Endothelial cell of umbilical vein (primary cell): ENCODE measurements around the gene ABHD14A. TPM values are rescaled to one million over a fixed set of nuclear protein-coding genes. Genes with fewer than 3 reads are reported as not detected.

Experiments
- BruUV-seq: library from RNA; stranded (reverse); fragments of 400-500 nt; replicated peaks from 2 replicates; lab custom pipeline; 2021; lab: Mats Ljungman, UMichigan
- CTCF ChIA-PET: fragments of 300-600, 350-600 bp; sonication (Branson Sonifier 250); formaldehyde crosslinking; loops from one replicate; lab custom pipeline; 2021; ENCODE audit warnings: antibody characterized with exemption, inconsistent platforms; lab: Charles Lee
- POLR2A ChIA-PET: fragments of 300-600, 350-600 bp; sonication (Branson Sonifier 250); formaldehyde crosslinking; loops from one replicate; lab custom pipeline; 2021; ENCODE audit warnings: antibody characterized with exemption, inconsistent platforms; lab: Charles Lee
- DNase-seq: peaks from one replicate; pipeline ENCODE4 v3.0.0-alpha.2; 2011; ENCODE audit warnings: low read depth, low spot score
- FAIRE-seq: peaks from 2 replicates; lab custom pipeline; 2011; peaks lifted over from hg19 to GRCh38; lab: Jason Lieb, UNC
- H2AFZ ChIP-seq: 2 replicates; pipeline ENCODE4 v1.6.0; 2012; ENCODE audit warnings: low read depth, low read length, control low read depth, inconsistent platforms
- H3K27ac ChIP-seq: 2 replicates; pipeline ENCODE4 v1.5.1; 2011; ENCODE audit warnings: low read depth, mild to moderate bottlenecking, control low read depth, low read length, moderate library complexity; ENCODE audit not compliant: insufficient read depth
- H3K27me3 ChIP-seq, 2 experiments: 2 replicates each; pipeline versions ENCODE4 v1.6.0 to v1.6.1; 2011; ENCODE audit warnings: low read length in 2 of 2, mixed read lengths in 1 of 2; ENCODE audit not compliant: control insufficient read depth in 2 of 2, insufficient read depth in 2 of 2
- H3K36me3 ChIP-seq, 2 experiments: 2 replicates in 1 of 2; 3 replicates in 1 of 2; pipeline ENCODE4 v1.5.1; 2011; ENCODE audit warnings: low read length in 2 of 2, mild to moderate bottlenecking in 1 of 2, moderate library complexity in 1 of 2; ENCODE audit not compliant: control insufficient read depth in 2 of 2, insufficient read depth in 2 of 2; ENCODE audit errors: extremely low read depth in 1 of 2
- H3K4me1 ChIP-seq: 3 replicates; pipeline ENCODE4 v1.5.1; 2011; ENCODE audit warnings: mild to moderate bottlenecking, low read length; ENCODE audit not compliant: control insufficient read depth, insufficient read depth; ENCODE audit errors: extremely low read depth
- H3K4me2 ChIP-seq: 2 replicates; pipeline ENCODE4 v1.6.1; 2011; ENCODE audit warnings: low read length, control low read depth, mixed read lengths; ENCODE audit not compliant: insufficient read depth
- H3K4me3 ChIP-seq, 3 experiments: fragments of 200-600 bp in 1 of 3; sonication (generic), shearing (Covaris generic) in 1 of 3; replicated peaks in 1 of 3; 2 replicates each; pipeline ENCODE4 v1.5.1; 2011 to 2016; ENCODE audit warnings: control low read depth in 3 of 3, low read length in 3 of 3, mild to moderate bottlenecking in 2 of 3, inconsistent platforms in 1 of 3, low read depth in 1 of 3, moderate library complexity in 1 of 3; ENCODE audit not compliant: insufficient read depth in 1 of 3
- H3K79me2 ChIP-seq: 2 replicates; pipeline ENCODE4 v1.6.0; 2012; ENCODE audit warnings: low read length, inconsistent platforms; ENCODE audit not compliant: control insufficient read depth, insufficient read depth
- H3K9ac ChIP-seq: replicated peaks from 2 replicates; pipeline ENCODE3; 2011; ENCODE audit warnings: low read length, control low read depth; ENCODE audit not compliant: insufficient read depth; ENCODE audit errors: extremely low read depth
- H3K9me1 ChIP-seq: replicated peaks from 3 replicates; pipeline ENCODE4 v1.6.0; 2011; ENCODE audit warnings: mild to moderate bottlenecking, low read length; ENCODE audit not compliant: control insufficient read depth, insufficient read depth; ENCODE audit errors: extremely low read depth
- H3K9me3 ChIP-seq: replicated peaks from 2 replicates; pipeline ENCODE4 v1.5.1; 2012; ENCODE audit warnings: low read length, inconsistent platforms; ENCODE audit not compliant: control insufficient read depth, insufficient read depth
- H4K20me1 ChIP-seq: replicated peaks from 2 replicates; pipeline ENCODE3; 2011; ENCODE audit warnings: mild to moderate bottlenecking, low read length; ENCODE audit not compliant: control insufficient read depth, insufficient read depth; ENCODE audit errors: extremely low read depth
- CTCF ChIP-seq, 2 donors: IDR thresholded peaks; 1 replicate in 1 of 2; 2 replicates in 1 of 2; pipeline ENCODE4 v1.5.1; 2011; ENCODE audit warnings: low read length in 2 of 2, mild to moderate bottlenecking in 2 of 2, moderate library complexity in 2 of 2, control low read depth in 1 of 2, inconsistent platforms in 1 of 2, low read depth in 1 of 2; ENCODE audit not compliant: insufficient read depth in 1 of 2; ENCODE audit errors: extremely low read depth in 1 of 2
- EZH2 ChIP-seq: IDR thresholded peaks from 2 replicates; pipeline ENCODE4 v1.6.1; 2012; ENCODE audit warnings: borderline replicate concordance, low read depth, mild to moderate bottlenecking, moderate library complexity, low read length, inconsistent platforms; ENCODE audit not compliant: severe bottlenecking
- FOS ChIP-seq: IDR thresholded peaks from 2 replicates; pipeline ENCODE4 v1.6.1; 2011; ENCODE audit warnings: mild to moderate bottlenecking, low read length, moderate library complexity, borderline replicate concordance; ENCODE audit not compliant: insufficient read depth
- GATA2 ChIP-seq: IDR thresholded peaks from 2 replicates; pipeline ENCODE4 v1.7.0; 2011; ENCODE audit warnings: low read depth, mild to moderate bottlenecking, moderate library complexity, mixed read lengths, low read length; ENCODE audit not compliant: insufficient read length, insufficient read depth
- JUN ChIP-seq: IDR thresholded peaks from 2 replicates; pipeline ENCODE4 v1.6.1; 2011; ENCODE audit warnings: borderline replicate concordance, low read depth; ENCODE audit not compliant: insufficient read length, insufficient read depth
- MAX ChIP-seq: IDR thresholded peaks from 2 replicates; pipeline ENCODE4 v1.6.1; 2011; ENCODE audit not compliant: insufficient read depth, insufficient read length
- MYC ChIP-seq: IDR thresholded peaks from one replicate; pipeline ENCODE4 v1.6.1; 2011; ENCODE audit warnings: mild to moderate bottlenecking, low read depth, low read length
- POLR2A ChIP-seq: IDR thresholded peaks from 2 replicates; pipeline ENCODE4 v1.6.1; 2012; ENCODE audit warnings: low read depth, mild to moderate bottlenecking, control low read depth, low read length
- POLR2AphosphoS5 ChIP-seq: IDR thresholded peaks from 2 replicates; pipeline ENCODE4 v1.6.1; 2012; ENCODE audit warnings: low read depth, mild to moderate bottlenecking, control low read depth, low read length, moderate library complexity; ENCODE audit not compliant: insufficient read depth
- dilution Hi-C: fragments of 300-500 bp; cut with MboI; formaldehyde crosslinking; loops from one replicate; pipeline ENCODE4 v1.15.0; 2019; ENCODE audit warnings: low sequenced_read_pairs; ENCODE audit not compliant: extremely low pct_ligation_motif_present
- intact Hi-C: fragments of 100-400 bp; cut with micrococcal nuclease; formaldehyde crosslinking; loops from one replicate; pipeline ENCODE4 v1.10.0; 2022
- polyA plus RNA-seq, 4 experiments: library from polyadenylated mRNA; depleted of rRNA in 3 of 4; stranded (reverse) in 3 of 4; unstranded in 1 of 4; fragments of >200 nt; gene quantifications; 2 replicates each; pipeline versions ENCODE4 v1.2.1 to v1.2.3, GENCODE V29; 2011 to 2012; ENCODE audit warnings: missing spikeins in 1 of 4
- total RNA-seq: library from RNA; stranded (reverse); gene quantifications from 2 replicates; pipeline ENCODE4 v1.2.3, GENCODE V29; 2021

The ABHD14A gene
- total and polyA plus RNA-seq, 2 donors (not counting 3 experiments of a cell fraction or from before 2014, with no cell fraction given), result 6.6 to 23.7 TPM

GRCh38 chr3:51987568-51987967 lies 12.7 kb downstream of the ABHD14A start:
- dilution Hi-C loops, result no loop called here
- Histone ChIP-seq H3K4me3 (no peak overlapping the region), H3K27me3 (no peaks in the 10 kb centered on the region), H4K20me1 (no peaks in the 10 kb centered on the region), H3K79me2 (peaks cover 4% of the 10 kb centered on the region), H3K9ac (no peak overlapping the region), H3K4me1 (peaks cover 7% of the 10 kb centered on the region), H3K27ac (no peak overlapping the region), H2AFZ (no peak overlapping the region), H3K9me1 (no peaks in the 10 kb centered on the region), H3K4me2 (no peak overlapping the region), H3K9me3 (no peaks in the 10 kb centered on the region), H3K36me3 (peaks cover 4 to 5% of the 10 kb centered on the region in 2 experiments)
- intact Hi-C loops, result no loop called here
- no TSS peak for BruUV-seq
- POLR2A ChIA-PET, result no interaction called here
- no peak for TF ChIP-seq POLR2A
- TF ChIP-seq EZH2, result no peak
- no peak for TF ChIP-seq MAX
- no peak for TF ChIP-seq FOS
- TF ChIP-seq GATA2, result no peak
- TF ChIP-seq POLR2AphosphoS5, result no peak
- TF ChIP-seq JUN, result no peak
- no peak for TF ChIP-seq MYC
- TF ChIP-seq CTCF (IDR thresholded peaks at IDR 0.05; ENCODE audit: extremely low read depth in 1 of 2, insufficient read depth in 1 of 2, low read depth in 1 of 2, low read length in 2 of 2), result no peak
- no peak for FAIRE-seq
- CTCF ChIA-PET, result no interaction called here
- no peak for DNase-seq
